DMS 273 (cell line): ENCODE data around the gene PRKRIP1.
"Not testable (repeated sequence)": the region's sequence is repeated elsewhere in the genome, so short reads cannot be mapped to it uniquely, and the experiment has no call there.

Source experiments
- DNase-seq: peaks from one replicate; lab custom pipeline; 2025; ENCODE audit not compliant: unreplicated experiment; lab: John Stamatoyannopoulos, UW

The PRKRIP1 gene

GRCh38 chr7:102395873-102396709 is at the start of gene PRKRIP1:
TSS of gene PRKRIP1 (plus strand) at chr7:102396363. CDS start at chr7:102396412, 49 bp downstream.
- DNase-seq, result peak; percentile 98

GRCh38 chr7:102346983-102347382 is 49.2 kb upstream of the PRKRIP1 start:
- not testable (repeated sequence) for DNase-seq

DNA sequence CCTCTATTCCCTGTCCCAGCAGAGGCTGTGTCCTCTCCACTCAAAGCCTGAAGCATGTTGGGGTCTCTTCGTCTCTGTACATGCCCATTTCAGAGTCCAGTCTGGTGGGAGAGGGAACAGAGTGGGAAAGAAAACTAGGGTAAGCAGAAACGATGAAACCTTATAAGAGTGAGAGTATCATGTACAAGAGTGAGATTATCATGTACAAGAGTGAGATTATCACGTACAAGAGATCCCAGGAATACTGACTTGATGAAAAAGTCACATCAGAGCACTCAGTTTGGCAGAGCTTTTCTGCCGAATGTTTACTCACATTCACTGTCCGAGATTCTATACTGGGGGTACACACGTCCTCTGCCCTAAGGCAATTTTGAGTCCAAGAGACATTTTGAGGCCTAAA is 39.8 kb upstream of the PRKRIP1 start, which contains the start of gene SPDYE6:
SPDYE6 (minus strand) TSS at position 101 of the 400 bp plus-strand sequence. CDS start 421 bp downstream, outside the sequence.
- not testable (repeated sequence) for DNase-seq

GRCh38 chr7:102363549-102364393 is 32.4 kb upstream of the PRKRIP1 start:
- DNase-seq, result peak; percentile 100

DNA sequence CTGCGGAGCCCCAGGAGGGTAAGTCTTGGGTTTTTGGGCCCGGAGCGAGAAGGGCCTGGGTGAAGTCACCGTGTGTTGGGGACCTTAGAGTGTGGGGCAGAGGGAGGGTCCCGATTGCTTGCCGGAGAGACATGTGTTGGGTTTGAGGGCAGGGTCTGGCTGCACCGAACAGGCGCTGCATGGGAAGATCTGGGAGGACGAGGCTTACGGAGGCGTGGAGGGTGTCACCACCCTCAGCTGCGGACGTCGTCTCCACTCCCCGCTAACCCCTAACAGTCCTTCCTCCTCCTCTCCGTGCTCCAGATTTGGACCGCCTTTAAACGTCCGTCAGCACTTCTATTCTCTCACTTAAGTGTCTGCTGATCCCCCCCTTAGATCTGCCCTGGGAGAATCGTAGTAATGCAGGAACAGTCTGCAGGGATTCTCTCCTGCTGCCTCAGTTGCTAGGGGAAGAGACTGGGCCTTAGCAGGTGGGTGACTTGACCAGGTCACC is 31.7 kb upstream of the PRKRIP1 start:
- DNase-seq, result not testable (repeated sequence)

DNA sequence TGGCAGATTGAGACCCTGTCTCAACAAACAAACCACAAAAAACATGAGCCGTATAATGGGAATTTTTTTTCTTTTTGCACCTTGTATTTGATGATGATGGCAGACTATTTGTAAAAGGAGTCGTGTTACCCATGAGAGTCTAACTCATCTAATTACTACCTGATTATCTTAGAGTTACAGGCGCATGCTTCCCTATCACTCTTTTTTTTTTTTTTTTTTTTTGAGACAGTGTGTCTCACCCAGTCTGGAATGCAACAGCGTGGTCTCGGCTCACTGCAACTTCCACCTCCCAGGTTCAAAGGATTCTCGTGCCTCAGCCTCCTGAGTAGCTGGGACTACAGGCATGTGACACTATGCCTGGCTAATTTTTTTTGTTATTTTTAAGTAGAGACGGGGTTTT is 30.8 kb upstream of the PRKRIP1 start:
- DNase-seq, result not testable (repeated sequence)

DNA sequence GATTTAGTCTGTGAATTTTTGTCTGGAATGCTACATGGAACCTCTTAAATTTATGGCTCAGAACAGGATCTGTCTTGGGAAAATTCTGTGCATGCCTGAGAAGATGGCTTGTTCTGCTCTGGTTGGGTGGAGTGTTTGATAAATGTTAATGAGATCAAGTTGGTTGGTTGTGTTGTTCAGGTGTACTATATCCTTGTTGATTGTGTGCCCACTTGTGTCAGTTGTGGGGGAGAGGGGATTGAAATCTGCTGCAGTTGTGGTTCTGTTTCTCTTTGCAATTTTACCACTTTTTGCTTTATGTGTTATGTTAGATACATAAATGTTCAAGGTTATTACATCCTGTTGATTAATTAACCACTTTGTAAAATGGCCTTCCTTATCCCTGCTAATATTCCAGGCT is 26.1 kb upstream of the PRKRIP1 start:
- DNase-seq, result not testable (repeated sequence)

DNA sequence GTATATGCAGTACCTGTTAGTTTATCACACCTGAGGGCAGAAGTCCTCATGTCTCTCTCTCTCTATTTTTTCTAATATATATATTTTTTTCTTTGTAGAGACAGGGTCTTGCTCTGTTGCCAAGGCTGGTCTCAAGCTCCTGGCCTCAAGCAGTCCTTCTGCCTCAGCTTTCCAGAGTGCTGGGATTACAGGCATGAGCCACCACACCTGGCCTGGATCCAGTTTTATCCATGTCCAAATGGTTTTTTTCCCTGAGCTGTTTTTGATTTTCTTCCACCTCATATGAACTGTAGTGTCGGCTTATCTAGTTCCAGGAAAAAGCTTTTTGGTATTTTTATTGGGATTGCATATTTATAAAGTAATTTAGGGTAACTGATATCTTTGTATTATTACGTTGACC is 23.4 kb upstream of the PRKRIP1 start:
- DNase-seq, result not testable (repeated sequence)

GRCh38 chr7:102376964-102377466 is 19.1 kb upstream of the PRKRIP1 start:
- DNase-seq, result no peak

- DNase-seq, result not testable (repeated sequence)
Observed at GRCh38 chr7:102380837-102381236, 15.3 kb upstream of the PRKRIP1 start.

DNA sequence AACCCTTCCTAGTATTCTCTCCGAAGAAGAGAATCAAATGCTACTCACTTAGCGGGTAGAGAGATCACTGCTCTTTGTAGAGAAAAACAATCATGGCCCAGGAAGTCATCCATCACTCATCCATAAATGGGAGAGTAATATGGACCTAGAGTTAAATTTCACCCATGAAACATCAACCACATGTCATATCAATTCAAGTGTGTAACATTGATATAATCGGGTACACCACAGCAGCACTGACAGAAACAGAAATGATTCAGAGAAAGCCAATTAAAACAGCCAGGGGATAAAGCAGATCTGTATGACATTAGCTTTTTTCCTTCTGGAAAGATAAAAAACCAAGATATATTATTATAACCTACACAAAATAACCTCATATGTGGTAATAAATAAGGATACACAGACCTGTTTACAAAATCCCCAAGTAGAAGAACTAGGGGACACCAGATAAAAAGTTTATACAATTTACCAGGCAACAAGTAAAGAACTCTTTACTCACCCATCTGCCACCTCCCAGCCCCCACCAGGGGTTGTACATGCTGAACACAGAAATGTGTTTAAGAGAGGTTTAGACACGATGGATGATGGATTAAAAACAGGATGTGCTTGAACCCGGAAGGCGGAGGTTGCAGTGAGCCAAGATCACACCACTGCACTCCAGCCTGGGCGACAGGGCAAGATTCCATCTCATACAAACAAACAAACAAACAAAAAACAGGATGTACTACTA is 14.3 kb upstream of the PRKRIP1 start:
- not testable (repeated sequence) for DNase-seq

DNA sequence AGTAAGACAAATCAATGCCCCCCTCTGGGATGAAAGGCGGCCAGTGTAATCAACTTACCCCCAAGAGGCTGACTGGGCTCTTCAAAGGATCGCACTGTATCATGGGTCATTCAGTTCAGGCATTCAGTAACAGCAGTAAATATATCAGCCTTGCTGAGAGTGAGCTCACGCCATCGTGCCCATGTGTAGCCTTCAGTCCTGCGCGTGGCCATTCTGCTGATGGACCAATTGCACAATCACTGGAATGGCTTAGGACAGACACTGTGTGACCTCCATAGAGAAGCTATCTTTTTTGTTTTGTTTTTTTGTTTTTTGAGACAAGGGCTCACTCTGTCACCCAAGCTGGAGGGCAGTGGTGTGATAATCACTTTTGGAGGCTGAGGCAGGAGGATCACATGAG is 9.1 kb upstream of the PRKRIP1 start:
- DNase-seq, result no peak

DNA sequence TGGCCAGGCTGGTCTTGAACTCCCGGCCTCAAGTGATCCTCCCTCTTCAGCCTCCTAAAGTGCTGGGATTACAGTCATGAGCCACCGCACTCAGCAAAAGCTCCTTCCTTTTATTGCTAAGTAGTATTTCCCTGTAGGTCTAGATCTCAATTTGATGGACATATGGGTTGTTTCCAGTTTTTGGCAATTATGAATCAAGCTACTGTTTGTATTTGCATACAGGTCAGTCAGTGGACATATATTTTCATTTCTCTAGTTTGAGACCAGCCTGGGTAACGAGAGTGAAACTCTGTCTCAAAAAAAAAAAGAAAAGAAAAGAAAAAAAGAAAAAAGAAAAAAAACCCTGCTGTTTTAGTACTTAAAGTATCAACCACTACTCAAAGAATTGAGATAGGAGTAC is 6.4 kb upstream of the PRKRIP1 start:
- no peak for DNase-seq

GRCh38 chr7:102390697-102391484 is 5.3 kb upstream of the PRKRIP1 start:
- DNase-seq, result peak; percentile 94

DNA sequence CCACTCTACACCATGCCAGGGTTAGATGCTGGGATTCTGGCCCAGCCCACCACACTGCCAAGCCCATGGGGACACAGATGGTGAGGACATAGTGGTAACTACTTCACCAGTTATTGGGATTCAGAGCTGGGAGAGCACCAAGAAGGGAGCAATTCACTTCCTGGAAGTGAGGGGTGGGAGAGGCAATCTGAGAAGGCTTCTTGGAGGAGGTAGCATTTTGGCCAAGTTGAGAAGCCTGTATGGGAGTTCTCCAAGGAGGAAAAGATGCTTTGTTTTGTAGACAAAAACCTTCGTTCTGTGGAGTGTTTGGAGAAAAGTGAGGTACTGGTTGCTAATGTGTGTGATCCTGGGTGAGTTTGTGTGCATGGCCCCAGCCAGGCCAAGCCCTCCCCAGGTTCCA is 3.8 kb upstream of the PRKRIP1 start:
- DNase-seq, result no peak

DNA sequence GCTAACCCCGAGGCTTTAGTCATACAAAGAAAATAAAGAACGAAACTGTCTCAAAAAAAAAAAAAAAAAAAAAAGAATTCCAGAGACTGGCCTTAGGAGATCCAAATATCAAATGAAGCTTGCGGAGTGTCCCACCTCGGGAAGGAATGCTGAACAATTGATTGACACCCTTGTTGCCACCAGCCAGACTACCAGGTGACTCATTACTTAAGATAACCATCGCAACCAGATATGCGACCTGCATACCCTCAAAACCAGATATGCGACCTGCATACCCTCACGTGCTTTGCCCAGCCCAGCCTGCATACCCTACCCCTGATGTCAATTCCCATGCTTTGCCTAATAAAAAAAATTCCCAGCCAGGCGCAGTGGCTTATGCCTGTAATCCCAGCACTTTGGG is 2.7 kb upstream of the PRKRIP1 start:
- no peak for DNase-seq

DNA sequence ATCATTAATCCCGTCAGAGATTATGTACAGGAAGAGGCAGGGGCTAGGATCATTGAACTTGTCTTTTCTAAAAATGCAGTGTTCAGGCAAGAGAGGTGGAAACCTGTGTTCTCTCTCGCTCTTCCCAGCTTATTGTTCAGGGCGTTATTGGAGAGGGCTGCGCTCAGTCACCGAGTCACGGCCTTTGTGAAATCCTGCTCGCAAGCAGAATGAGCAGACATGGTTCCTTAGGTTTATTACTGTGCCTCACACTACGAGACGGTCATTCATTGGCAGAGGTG is 631 bp upstream of the PRKRIP1 start:
- DNase-seq, result peak; percentile 72

- no peak for DNase-seq
Observed at GRCh38 chr7:102396710-102397019, 502 bp downstream of the PRKRIP1 start.

GRCh38 chr7:102398543-102398942 is 2.4 kb downstream of the PRKRIP1 start:
- DNase-seq, result no peak

DNA sequence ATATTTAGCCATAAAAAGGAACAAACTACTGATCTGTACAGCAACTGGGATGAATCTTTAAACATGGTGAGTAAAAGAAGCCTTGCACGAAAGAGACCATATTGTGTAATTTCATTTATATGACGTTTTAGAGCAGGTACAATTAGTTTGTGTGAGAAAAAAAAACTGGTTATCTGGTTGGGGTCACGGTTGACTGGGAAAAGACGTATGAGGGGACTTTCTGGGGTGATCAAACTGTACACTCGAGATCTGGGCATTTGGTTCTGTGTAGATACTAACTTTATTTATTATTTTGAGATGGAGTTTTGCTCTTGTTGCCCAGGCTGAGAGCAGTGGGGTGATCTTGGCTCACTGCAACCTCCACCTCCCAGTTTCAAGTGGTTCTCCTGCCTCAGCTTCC is 4.2 kb downstream of the PRKRIP1 start:
- DNase-seq, result no peak
